ENCODE data around the gene KIDINS220.

KIDINS220 gene

DNA sequence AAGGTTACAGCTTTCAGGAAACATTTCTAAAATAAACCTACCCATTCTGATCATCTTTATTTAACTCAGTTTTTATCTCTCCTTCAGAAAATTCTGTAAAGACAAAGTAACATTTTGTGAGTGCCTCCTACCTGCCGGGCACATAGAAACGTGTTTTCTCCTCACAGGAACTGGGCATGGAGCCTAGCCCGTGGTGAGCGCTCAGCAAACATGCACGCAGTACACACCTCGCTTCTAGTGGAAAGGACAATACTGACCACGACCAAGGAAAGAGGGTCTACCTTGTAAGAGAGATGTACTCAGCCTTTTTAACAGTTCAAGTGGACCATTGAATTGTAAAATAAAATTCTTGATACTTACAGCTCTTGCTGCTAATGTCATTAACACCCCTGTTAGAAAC, 24.8 kb upstream of the KIDINS220 start:
- TF ChIP-seq ARNTL (CRISPR knock-in tag; IDR thresholded peaks at IDR 0.05; ENCODE audit: borderline replicate concordance, low read depth) (no peak), CSDC2 (CRISPR knock-in tag; IDR thresholded peaks at IDR 0.05) (no peak), ZFP30 (CRISPR knock-in tag; IDR thresholded peaks at IDR 0.05) (no peak), ZNF565 (CRISPR knock-in tag; conservative IDR thresholded peaks at IDR 0.05; ENCODE audit: low read depth) (no peak), ZFP3 (CRISPR knock-in tag; IDR thresholded peaks at IDR 0.05) (no peak), ZNF70 (CRISPR knock-in tag; IDR thresholded peaks at IDR 0.05) (no peak), ZNF8 (CRISPR knock-in tag; IDR thresholded peaks at IDR 0.05) (no peak), ISL1 (CRISPR knock-in tag; IDR thresholded peaks at IDR 0.05) (no peak), SNAI2 (CRISPR knock-in tag; IDR thresholded peaks at IDR 0.05) (no peak), OSR1 (CRISPR knock-in tag; IDR thresholded peaks at IDR 0.05) (no peak), PATZ1 (CRISPR knock-in tag; IDR thresholded peaks at IDR 0.05; ENCODE audit: borderline replicate concordance) (no peak), ESRRG (CRISPR knock-in tag; IDR thresholded peaks at IDR 0.05) (no peak), GLIS3 (CRISPR knock-in tag; IDR thresholded peaks at IDR 0.05) (no peak)
- TF ChIP-seq, protein P1, sequence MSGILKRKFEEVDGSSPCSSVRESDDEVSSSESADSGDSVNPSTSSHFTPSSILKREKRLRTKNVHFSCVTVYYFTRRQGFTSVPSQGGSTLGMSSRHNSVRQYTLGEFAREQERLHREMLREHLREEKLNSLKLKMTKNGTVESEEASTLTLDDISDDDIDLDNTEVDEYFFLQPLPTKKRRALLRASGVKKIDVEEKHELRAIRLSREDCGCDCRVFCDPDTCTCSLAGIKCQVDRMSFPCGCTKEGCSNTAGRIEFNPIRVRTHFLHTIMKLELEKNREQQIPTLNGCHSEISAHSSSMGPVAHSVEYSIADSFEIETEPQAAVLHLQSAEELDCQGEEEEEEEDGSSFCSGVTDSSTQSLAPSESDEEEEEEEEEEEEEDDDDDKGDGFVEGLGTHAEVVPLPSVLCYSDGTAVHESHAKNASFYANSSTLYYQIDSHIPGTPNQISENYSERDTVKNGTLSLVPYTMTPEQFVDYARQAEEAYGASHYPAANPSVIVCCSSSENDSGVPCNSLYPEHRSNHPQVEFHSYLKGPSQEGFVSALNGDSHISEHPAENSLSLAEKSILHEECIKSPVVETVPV (CRISPR knock-in tag; IDR thresholded peaks at IDR 0.05): no peak
- TF ChIP-seq, protein P2, sequence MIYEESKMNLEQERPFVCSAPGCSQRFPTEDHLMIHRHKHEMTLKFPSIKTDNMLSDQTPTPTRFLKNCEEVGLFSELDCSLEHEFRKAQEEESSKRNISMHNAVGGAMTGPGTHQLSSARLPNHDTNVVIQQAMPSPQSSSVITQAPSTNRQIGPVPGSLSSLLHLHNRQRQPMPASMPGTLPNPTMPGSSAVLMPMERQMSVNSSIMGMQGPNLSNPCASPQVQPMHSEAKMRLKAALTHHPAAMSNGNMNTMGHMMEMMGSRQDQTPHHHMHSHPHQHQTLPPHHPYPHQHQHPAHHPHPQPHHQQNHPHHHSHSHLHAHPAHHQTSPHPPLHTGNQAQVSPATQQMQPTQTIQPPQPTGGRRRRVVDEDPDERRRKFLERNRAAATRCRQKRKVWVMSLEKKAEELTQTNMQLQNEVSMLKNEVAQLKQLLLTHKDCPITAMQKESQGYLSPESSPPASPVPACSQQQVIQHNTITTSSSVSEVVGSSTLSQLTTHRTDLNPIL (CRISPR knock-in tag; IDR thresholded peaks at IDR 0.05; ENCODE audit: low read depth): no peak
- no peak for ATAC-seq

DNA sequence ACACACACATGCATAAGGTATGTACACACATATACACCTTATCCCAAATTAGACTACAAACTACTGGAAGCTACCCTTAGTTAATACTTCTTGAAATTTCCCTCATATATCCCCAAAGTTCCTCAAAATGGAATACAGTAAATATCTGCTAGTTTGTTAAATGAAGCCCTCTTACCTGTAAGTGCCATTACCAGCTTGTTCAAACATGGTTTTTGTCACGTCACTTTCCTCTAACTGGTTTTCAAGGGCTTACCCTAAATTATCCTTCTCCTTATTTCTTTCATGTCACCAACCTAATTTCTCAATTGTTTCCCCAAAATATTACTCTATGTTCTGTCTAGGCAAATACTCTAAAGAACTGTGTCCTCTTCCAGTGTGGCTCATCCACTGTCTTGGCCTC, 24.4 kb upstream of the KIDINS220 start:
- no peak for ATAC-seq
- TF ChIP-seq ZFP30 (CRISPR knock-in tag; IDR thresholded peaks at IDR 0.05): no peak
- TF ChIP-seq ZNF8 (CRISPR knock-in tag; IDR thresholded peaks at IDR 0.05): no peak
- TF ChIP-seq TOX (CRISPR knock-in tag; IDR thresholded peaks at IDR 0.05; ENCODE audit: borderline replicate concordance): no peak
- TF ChIP-seq GLIS3 (CRISPR knock-in tag; IDR thresholded peaks at IDR 0.05): no peak
- no peak for TF ChIP-seq ZFP3 (CRISPR knock-in tag; IDR thresholded peaks at IDR 0.05)
- no peak for TF ChIP-seq ISL1 (CRISPR knock-in tag; IDR thresholded peaks at IDR 0.05)
- TF ChIP-seq OSR1 (CRISPR knock-in tag; IDR thresholded peaks at IDR 0.05): no peak
- TF ChIP-seq ZNF565 (CRISPR knock-in tag; conservative IDR thresholded peaks at IDR 0.05; ENCODE audit: low read depth): no peak
- no peak for TF ChIP-seq PPARA (CRISPR knock-in tag; IDR thresholded peaks at IDR 0.05; ENCODE audit: borderline replicate concordance)
- TF ChIP-seq, protein P3, sequence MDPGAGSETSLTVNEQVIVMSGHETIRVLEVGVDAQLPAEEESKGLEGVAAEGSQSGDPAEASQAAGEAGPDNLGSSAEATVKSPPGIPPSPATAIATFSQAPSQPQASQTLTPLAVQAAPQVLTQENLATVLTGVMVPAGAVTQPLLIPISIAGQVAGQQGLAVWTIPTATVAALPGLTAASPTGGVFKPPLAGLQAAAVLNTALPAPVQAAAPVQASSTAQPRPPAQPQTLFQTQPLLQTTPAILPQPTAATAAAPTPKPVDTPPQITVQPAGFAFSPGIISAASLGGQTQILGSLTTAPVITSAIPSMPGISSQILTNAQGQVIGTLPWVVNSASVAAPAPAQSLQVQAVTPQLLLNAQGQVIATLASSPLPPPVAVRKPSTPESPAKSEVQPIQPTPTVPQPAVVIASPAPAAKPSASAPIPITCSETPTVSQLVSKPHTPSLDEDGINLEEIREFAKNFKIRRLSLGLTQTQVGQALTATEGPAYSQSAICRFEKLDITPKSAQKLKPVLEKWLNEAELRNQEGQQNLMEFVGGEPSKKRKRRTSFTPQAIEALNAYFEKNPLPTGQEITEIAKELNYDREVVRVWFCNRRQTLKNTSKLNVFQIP (CRISPR knock-in tag; IDR thresholded peaks at IDR 0.05; ENCODE audit: borderline replicate concordance, low read depth): no peak
- TF ChIP-seq, protein P1 (CRISPR knock-in tag; IDR thresholded peaks at IDR 0.05): no peak
- no peak for TF ChIP-seq ESRRG (CRISPR knock-in tag; IDR thresholded peaks at IDR 0.05)
- TF ChIP-seq BACH2 (CRISPR knock-in tag; IDR thresholded peaks at IDR 0.05; ENCODE audit: borderline replicate concordance): no peak
- no peak for TF ChIP-seq PATZ1 (CRISPR knock-in tag; IDR thresholded peaks at IDR 0.05; ENCODE audit: borderline replicate concordance)
- no peak for TF ChIP-seq SNAI2 (CRISPR knock-in tag; IDR thresholded peaks at IDR 0.05)
- no peak for TF ChIP-seq RARB (CRISPR knock-in tag; IDR thresholded peaks at IDR 0.05)

DNA sequence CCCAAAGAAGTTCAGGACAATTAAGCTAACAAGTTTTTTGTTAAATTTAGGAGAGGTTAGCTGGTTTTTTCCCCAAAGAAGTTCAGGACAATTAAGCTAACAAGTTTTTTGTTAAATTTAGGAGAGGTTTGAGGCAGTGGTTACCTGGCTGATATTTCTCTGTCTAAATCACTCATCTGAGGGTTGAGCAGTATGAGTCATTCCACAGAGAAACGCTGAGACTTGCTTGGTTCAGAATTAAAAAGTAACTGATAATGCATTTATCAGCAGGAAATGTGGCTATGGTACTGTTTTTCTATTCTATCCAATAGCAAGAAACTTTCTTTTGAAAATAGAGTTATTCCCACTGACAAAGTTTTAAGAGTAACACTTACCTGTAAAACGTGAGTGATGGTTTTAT, 22.8 kb upstream of the KIDINS220 start:
- ATAC-seq: no peak
- TF ChIP-seq ISL1 (CRISPR knock-in tag; IDR thresholded peaks at IDR 0.05) (no peak), GLIS3 (CRISPR knock-in tag; IDR thresholded peaks at IDR 0.05) (no peak), OSR1 (CRISPR knock-in tag; IDR thresholded peaks at IDR 0.05) (no peak), ZFP30 (CRISPR knock-in tag; IDR thresholded peaks at IDR 0.05) (no peak), ZNF565 (CRISPR knock-in tag; conservative IDR thresholded peaks at IDR 0.05; ENCODE audit: low read depth) (no peak), SNAI2 (CRISPR knock-in tag; IDR thresholded peaks at IDR 0.05) (no peak), BACH2 (CRISPR knock-in tag; IDR thresholded peaks at IDR 0.05; ENCODE audit: borderline replicate concordance) (no peak), ZNF70 (CRISPR knock-in tag; IDR thresholded peaks at IDR 0.05) (no peak), TOX (CRISPR knock-in tag; IDR thresholded peaks at IDR 0.05; ENCODE audit: borderline replicate concordance) (no peak), ARNTL (CRISPR knock-in tag; IDR thresholded peaks at IDR 0.05; ENCODE audit: borderline replicate concordance, low read depth) (no peak), RARB (CRISPR knock-in tag; IDR thresholded peaks at IDR 0.05) (no peak), PATZ1 (CRISPR knock-in tag; IDR thresholded peaks at IDR 0.05; ENCODE audit: borderline replicate concordance) (no peak)
- TF ChIP-seq, protein P2 (CRISPR knock-in tag; IDR thresholded peaks at IDR 0.05; ENCODE audit: low read depth): no peak
